ENCODE results near the gene NACA. TPM values are rescaled to one million over a fixed set of nuclear protein-coding genes. Genes with fewer than 3 reads are reported as not detected.
A peak's percentile ranks its signal among the peaks of the same experiment; 100 is the strongest.
"Not testable (repeated sequence)": the region's sequence is repeated elsewhere in the genome, so short reads cannot be mapped to it uniquely, and the experiment has no call there.

The NACA gene
- total RNA-seq, 1 experiment from 2014 or later = 1,507 TPM

DNA sequence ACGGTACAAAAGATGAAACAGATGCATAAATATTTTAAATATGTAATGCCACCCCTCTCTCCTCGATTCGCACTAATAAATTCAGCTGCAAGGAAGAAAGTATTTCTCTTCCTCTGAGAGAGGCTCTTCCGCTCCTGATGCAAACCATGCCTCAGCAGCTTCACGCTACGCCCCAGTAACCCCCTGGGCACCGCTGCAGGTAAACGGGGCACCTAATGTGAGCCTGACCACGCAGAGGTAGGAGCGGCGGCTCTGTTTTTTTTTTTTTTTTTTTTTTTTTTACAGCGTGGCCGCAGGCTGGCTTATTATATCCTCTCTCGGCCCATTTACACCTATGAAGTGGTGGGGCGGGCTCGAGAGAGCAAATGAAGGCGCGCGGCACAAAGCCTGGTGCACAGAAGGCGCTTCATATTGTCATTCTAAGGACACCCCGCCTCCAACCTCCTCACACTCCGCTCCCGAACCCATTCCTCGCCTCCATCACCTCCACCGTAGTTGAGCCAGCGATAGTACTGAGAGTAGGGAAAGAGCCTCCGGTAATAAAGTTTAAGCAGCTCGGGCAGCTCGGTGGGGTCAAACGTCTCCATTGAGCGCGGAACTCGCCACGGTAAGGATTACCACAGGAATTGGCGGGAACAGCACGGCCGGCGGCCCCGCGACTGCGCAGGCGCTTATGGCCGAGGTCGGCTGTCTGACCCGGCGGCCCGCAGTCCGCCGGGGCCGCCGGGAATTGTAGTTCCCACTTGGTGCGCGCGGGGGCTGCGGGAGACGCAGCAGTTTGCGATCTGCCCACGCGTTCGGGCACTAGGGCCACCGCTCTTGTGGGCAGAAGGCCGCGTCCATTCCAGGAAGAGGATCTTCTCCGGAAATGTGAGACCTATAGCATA lies 26.9 kb upstream of the NACA start, which contains the start of gene PRIM1:
Gene PRIM1, minus strand, starts transcription at position 612 of the 887 bp plus-strand sequence. Its CDS starts 25 bp downstream, at position 587.
- peaks cover 3% of the 10 kb centered on the region for H3K36me3 ChIP-seq (replicated peaks; ENCODE audit: control insufficient read depth, insufficient read depth, low read length)
- H3K27me3 ChIP-seq (ENCODE audit: control insufficient read depth, insufficient read depth, low read length) = no peaks in the 10 kb centered on the region
- H3K4me3 ChIP-seq (ENCODE audit: insufficient read depth, low read depth, low read length) = peak within 1 kb of the TSS; percentile 71
- peak; percentile 96 for DNase-seq

DNA sequence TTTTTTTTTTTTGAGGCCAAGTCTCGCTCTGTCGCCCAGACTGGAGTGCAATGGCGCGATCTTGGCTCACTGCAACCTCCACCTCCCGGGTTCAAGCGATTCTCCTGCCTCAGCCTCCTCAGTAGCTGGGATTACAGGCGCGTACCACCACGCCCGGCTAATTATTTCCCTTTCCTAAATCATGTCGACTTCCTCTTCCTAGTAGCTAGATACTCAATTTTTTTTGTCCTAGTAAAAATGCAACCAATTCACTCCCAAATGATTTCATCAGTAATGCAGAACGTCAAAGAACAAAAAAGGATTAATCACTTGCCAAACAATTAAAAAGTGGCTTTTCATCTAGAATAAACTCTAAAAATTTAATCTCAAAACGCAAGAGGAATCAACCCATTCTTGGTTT lies 25.5 kb upstream of the NACA start:
- not testable (repeated sequence) for DNase-seq; H3K4me3 ChIP-seq (ENCODE audit: insufficient read depth, low read depth, low read length)

DNA sequence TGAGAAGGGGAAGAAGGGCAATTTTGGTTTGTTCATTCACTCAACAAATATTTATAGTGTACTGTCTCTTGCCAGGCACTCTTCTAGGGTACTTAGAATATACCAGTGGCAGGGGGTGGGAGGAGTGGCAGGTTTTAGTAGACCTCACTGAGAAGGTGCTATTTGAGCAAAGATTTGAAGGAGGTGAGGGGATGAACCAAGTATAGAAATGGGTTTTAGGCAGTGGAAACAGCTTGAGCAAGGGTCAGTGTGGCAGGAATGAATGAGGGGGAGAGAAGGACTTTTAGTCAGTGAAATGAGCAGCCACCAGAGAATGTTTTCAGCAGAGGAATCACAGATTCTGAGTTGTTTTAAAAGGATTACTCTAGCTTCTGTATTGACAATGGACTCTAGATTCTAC lies 24.8 kb upstream of the NACA start:
- Histone ChIP-seq H3K27me3 (ENCODE audit: control insufficient read depth, insufficient read depth, low read length) (no peaks in the 10 kb centered on the region), H3K36me3 (replicated peaks; ENCODE audit: control insufficient read depth, insufficient read depth, low read length) (peaks cover 9% of the 10 kb centered on the region), H3K4me3 (ENCODE audit: insufficient read depth, low read depth, low read length) (no peak overlapping the region)
- no peak for DNase-seq

More for the DNA sequence above, 25.5 kb upstream of the NACA start:
- H3K36me3 ChIP-seq (replicated peaks; ENCODE audit: control insufficient read depth, insufficient read depth, low read length); H3K27me3 ChIP-seq (ENCODE audit: control insufficient read depth, insufficient read depth, low read length): not testable (repeated sequence)

DNA sequence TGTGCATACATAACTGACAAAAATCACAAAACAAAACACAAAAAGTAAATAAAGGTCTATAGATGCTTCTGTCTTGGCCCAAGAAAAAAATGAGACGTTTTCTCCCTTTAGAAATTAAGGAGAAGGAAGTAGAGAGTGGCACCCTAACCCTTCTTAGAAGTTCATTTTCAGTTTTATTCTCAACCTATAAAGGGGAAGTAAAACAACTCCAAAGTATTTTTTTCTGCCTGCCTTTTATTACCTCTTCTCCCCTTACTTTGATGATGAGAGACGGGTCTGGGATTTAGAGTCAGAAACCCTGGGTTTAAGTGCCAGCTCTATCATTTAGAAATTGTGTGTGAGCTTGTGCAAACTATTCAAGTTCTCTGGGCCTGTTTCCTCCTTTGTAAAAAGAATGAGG lies 24.3 kb upstream of the NACA start:
- Histone ChIP-seq H3K27me3 (ENCODE audit: control insufficient read depth, insufficient read depth, low read length) (no peaks in the 10 kb centered on the region), H3K36me3 (replicated peaks; ENCODE audit: control insufficient read depth, insufficient read depth, low read length) (peaks cover 9% of the 10 kb centered on the region), H3K4me3 (ENCODE audit: insufficient read depth, low read depth, low read length) (no peak overlapping the region)
- no peak for DNase-seq

DNA sequence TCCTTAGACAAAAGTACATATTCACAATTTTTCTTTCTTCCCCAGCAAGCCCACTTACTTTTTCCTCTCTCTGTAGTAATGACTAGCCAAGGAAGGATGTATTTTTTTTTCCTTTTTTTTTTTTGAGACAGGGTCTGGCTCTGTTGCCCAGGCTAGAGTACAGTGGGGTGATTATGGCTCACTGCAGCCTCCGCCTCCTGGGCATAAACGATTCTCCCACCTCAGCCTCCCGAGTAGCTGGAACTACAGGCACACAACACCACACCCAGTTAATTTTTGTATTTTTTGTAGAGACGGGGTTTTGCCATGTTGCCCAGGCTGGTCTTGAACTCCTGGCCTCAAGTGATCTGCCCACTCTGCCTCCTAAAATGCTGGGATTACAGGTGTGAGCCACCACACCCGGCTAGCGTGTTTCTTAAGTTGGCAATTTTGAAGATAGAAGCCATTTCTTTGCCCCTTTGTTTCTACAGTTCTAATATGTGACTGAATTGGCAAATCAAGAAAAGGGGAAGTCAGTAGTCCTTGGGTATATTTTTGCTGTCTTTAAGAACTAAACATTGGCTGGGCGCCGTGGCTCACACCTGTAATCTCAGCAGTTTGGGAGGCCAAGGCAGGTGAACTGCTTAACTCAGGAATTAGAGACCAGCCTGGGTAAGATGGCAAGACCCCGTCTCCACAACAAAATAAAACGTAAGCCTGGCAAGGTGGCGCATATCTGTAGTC lies 3.2 kb upstream of the NACA start:
- peaks cover 6% of the 10 kb centered on the region for H3K36me3 ChIP-seq (replicated peaks; ENCODE audit: control insufficient read depth, insufficient read depth, low read length)

DNA sequence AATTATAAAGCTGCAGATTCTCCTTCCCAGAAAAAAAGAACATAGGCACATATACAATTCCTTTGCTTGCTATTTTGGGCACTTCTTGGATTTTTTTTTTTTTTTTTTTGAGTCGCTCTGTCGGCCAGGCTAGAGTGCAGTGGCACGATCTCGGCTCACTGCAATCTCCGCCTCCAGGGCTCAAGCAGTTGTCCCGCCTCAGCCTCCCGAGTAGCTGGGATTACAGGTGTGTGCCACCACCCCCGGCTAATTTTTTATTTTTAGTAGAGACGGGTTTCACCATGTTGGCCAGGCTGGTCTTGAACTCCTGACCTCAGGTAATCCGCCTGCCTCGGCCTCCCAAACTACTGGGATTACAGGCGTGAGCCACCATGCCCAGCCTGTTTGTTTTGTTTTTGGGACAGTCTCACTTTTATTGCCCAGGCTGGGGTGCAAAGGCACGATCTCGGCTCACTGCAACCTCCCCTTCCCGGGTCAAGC lies 1.1 kb upstream of the NACA start:
- H3K4me3 ChIP-seq (ENCODE audit: insufficient read depth, low read depth, low read length); DNase-seq; H3K27me3 ChIP-seq (ENCODE audit: control insufficient read depth, insufficient read depth, low read length): not testable (repeated sequence)
- peaks cover 13% of the 10 kb centered on the region for H3K36me3 ChIP-seq (replicated peaks; ENCODE audit: control insufficient read depth, insufficient read depth, low read length)

More for the DNA sequence above, 3.2 kb upstream of the NACA start:
- Histone ChIP-seq H3K27me3 (ENCODE audit: control insufficient read depth, insufficient read depth, low read length) (no peaks in the 10 kb centered on the region), H3K4me3 (ENCODE audit: insufficient read depth, low read depth, low read length) (no peak overlapping the region)
- DNase-seq = no peak

DNA sequence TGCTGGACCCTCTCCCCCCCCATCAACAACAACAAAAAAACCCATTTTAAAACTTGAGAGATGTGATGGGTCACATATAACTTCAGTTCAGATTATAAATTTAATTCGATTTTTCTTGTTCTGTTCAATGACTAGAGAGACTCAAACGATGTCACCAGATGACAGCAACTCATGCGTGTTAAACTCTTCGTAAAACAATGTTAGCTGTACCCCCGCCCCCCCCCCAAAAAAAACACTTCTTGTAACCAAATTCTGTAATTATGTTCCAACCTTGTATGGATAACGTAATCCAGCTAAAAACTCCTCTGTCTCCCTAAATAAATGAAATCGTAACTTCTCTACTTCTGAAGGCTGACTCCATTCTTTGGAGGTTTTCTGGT lies 614 bp upstream of the NACA start:
- no peaks in the 10 kb centered on the region for H3K27me3 ChIP-seq (ENCODE audit: control insufficient read depth, insufficient read depth, low read length)
- peak overlapping the region; percentile 100 for H3K4me3 ChIP-seq (ENCODE audit: insufficient read depth, low read depth, low read length)
- peak; percentile 9 for DNase-seq
- peaks cover 16% of the 10 kb centered on the region for H3K36me3 ChIP-seq (replicated peaks; ENCODE audit: control insufficient read depth, insufficient read depth, low read length)

DNA sequence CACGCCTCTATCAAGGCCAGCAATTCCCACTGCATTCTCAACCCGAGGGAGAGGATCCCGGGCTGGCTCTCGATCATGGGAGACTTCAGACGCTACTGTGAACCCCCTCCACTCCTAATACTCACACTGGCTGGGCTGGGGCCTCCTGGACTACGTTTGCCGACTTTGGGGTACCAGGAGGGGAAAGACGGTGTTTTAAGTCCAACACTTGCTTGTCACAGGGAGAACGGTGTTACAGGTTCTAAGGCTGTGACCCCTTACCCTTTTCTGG lies 463 bp downstream of the NACA start:
- peak; percentile 40 for DNase-seq
- H3K27me3 ChIP-seq (ENCODE audit: control insufficient read depth, insufficient read depth, low read length) = no peaks in the 10 kb centered on the region
- H3K4me3 ChIP-seq (ENCODE audit: insufficient read depth, low read depth, low read length) = peak overlapping the region; percentile 100
- peaks cover 25% of the 10 kb centered on the region for H3K36me3 ChIP-seq (replicated peaks; ENCODE audit: control insufficient read depth, insufficient read depth, low read length)

DNA sequence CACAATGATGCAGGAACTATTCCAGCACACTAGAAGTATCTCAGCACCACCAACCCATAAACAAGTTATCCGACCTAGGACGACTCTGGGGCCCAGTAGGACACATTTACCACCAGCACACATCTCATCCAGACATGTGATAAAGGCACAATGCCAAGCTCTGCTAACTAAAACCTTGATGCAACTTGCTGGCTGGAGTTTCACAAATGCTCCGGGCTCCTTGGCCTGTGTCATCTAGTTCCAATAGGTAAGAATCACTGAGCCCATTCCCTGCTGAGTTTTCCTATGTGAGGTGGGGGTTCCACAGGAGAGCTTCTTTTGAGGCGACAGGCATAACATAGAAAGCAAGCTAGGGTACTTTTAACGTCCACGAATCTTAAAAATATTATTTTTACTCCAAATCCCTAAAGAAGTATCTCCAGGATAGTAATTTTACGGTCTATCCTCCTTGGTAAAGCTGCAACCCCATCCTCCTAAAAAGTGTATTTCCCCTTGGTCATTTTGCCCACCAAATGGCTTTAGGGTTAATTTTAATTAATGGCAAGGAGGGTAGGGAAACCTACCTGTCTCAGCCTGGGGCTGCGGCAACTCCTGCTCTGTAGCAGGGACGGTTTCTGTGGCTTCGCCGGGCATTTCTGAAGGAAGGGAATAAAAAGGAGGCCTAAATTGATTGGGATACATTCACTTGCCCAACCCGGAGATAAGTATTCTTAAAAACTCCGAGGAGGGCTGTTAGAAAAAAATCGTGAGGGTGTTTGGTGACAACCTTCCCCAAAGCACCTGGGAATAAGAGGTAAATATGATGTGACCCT lies 1.0 kb downstream of the NACA start:
- Histone ChIP-seq H3K4me3 (ENCODE audit: insufficient read depth, low read depth, low read length) (peak overlapping the region; percentile 100), H3K27me3 (ENCODE audit: control insufficient read depth, insufficient read depth, low read length) (no peaks in the 10 kb centered on the region), H3K36me3 (replicated peaks; ENCODE audit: control insufficient read depth, insufficient read depth, low read length) (peaks cover 27% of the 10 kb centered on the region)
- peak; percentile 25 for DNase-seq

DNA sequence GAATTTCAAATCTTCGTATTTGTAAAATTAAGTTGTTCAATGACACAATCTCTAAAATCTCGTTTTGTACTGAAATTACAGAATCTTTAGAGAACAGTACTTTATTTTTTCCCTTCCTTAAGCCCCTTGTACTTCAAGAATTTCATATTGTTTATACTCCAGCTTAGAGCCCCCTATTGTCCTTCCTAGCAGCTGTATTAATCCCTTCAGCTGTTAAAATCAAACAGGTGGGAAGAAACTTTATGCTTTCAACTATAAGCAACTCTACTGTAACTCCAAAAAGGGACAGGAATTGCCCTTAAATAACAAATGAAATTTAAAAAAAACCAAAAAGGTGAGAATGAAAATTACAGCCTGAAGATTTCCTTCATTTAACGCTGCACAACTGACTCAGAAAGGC lies 1.7 kb downstream of the NACA start:
- no peak for DNase-seq
- peak overlapping the region; percentile 100 for H3K4me3 ChIP-seq (ENCODE audit: insufficient read depth, low read depth, low read length)
- peaks cover 30% of the 10 kb centered on the region for H3K36me3 ChIP-seq (replicated peaks; ENCODE audit: control insufficient read depth, insufficient read depth, low read length)
- H3K27me3 ChIP-seq (ENCODE audit: control insufficient read depth, insufficient read depth, low read length) = no peaks in the 10 kb centered on the region

DNA sequence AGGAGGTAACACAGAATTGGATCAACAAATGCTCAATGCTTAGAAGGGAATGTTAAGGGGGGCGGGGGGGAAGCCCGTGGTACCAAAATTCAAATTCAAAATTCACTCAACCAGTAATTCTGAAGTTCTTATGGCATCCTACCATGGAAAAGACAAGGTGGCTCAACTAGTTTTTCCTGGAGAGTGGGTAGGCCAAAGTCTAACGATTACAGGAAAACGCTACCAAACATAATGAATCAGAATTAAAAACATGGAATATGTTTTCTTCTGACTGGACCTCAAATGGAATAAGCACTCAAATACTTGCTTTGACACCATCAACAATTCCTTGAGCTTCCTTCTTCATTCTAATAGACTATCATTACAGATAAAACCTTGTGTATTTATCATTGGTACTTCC lies 2.3 kb downstream of the NACA start:
- Histone ChIP-seq H3K4me3 (ENCODE audit: insufficient read depth, low read depth, low read length) (peak overlapping the region; percentile 100; the same call in 1 of the 2 replicates), H3K36me3 (replicated peaks; ENCODE audit: control insufficient read depth, insufficient read depth, low read length) (peaks cover 30% of the 10 kb centered on the region), H3K27me3 (ENCODE audit: control insufficient read depth, insufficient read depth, low read length) (no peaks in the 10 kb centered on the region)
- peak; percentile 18 for DNase-seq

DNA sequence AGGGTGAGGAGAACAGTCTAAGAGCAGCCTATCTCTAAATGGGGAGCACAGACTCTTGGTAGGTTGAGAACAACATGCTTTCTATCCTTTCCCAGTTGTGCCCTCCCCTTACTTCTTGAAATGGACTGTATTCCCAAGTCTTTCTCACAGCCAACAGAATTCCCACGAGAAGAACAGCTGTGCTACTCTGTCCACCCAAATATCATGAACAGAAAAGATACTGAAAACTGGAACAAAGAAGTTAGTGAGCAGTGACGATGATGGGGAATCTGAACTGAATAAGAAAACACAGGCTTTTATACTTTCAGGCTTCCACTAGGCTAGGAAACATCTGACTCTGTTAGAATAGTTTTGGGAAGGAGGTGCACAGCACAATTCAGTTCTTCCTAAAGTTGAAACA lies 3.4 kb downstream of the NACA start:
- Histone ChIP-seq H3K27me3 (ENCODE audit: control insufficient read depth, insufficient read depth, low read length) (no peaks in the 10 kb centered on the region), H3K4me3 (ENCODE audit: insufficient read depth, low read depth, low read length) (no peak overlapping the region), H3K36me3 (replicated peaks; ENCODE audit: control insufficient read depth, insufficient read depth, low read length) (peaks cover 30% of the 10 kb centered on the region)
- DNase-seq = no peak

DNA sequence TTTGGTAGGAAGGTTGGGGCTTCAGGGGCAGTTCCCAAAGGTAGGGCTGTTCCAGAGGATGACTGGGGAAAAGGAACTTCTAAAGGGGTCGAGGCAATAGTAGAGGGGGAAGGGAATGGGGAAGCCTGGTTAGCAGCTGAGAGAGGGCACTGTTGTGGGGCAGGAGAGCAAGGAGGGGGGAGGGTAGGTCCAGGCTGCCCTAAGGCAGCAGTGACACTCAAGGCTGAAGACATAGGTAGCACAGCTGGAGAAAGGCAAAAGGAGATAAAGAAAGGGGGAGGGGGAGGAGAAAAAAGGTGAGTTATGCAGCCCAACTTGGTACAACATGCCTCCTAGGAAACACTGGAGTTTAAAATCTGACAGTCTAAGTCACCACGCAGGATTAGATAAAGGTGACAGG lies 3.9 kb downstream of the NACA start:
- no peak for DNase-seq
- H3K36me3 ChIP-seq (replicated peaks; ENCODE audit: control insufficient read depth, insufficient read depth, low read length) = peaks cover 34% of the 10 kb centered on the region
- no peaks in the 10 kb centered on the region for H3K27me3 ChIP-seq (ENCODE audit: control insufficient read depth, insufficient read depth, low read length)
- no peak overlapping the region for H3K4me3 ChIP-seq (ENCODE audit: insufficient read depth, low read depth, low read length)

DNA sequence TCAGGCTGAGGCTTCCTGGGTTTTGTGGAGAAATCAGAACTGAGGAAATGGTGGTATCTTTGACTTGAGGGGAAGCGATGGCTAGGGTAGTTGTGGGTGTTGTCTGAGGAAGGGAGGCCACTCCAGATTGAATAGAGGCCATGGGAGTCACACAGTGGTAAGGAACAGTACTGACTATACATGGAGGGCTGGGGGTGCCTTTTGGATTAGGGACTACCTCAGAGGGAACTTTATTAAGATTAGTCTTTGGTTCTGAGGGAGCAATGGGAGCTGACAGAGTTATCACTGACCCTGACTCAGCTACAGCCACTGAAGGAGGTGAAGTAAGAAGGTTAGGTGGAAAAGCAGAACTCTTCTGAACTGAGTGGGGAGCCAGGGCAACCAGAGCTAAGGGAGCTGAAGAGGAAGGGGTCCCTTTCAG lies 4.4 kb downstream of the NACA start:
- no peak for DNase-seq
- Histone ChIP-seq H3K36me3 (replicated peaks; ENCODE audit: control insufficient read depth, insufficient read depth, low read length) (peaks cover 34% of the 10 kb centered on the region), H3K27me3 (ENCODE audit: control insufficient read depth, insufficient read depth, low read length) (no peaks in the 10 kb centered on the region), H3K4me3 (ENCODE audit: insufficient read depth, low read depth, low read length) (no peak overlapping the region)

Data from H7 (cell line).